GM11168 (cell line): Measurements from ENCODE around the gene B4GALNT4.
"Not testable (repeated sequence)": the region's sequence is repeated elsewhere in the genome, so short reads cannot be mapped to it uniquely, and the experiment has no call there.

ENCODE experiments used
- in situ Hi-C: fragments of 300-500 bp; cut with MboI; formaldehyde crosslinking; loops from one replicate; pipeline ENCODE4 v1.12.0; 2022; ENCODE audit warnings: low sequenced_read_pairs; ENCODE audit not compliant: unreplicated experiment

The B4GALNT4 gene, protein sequence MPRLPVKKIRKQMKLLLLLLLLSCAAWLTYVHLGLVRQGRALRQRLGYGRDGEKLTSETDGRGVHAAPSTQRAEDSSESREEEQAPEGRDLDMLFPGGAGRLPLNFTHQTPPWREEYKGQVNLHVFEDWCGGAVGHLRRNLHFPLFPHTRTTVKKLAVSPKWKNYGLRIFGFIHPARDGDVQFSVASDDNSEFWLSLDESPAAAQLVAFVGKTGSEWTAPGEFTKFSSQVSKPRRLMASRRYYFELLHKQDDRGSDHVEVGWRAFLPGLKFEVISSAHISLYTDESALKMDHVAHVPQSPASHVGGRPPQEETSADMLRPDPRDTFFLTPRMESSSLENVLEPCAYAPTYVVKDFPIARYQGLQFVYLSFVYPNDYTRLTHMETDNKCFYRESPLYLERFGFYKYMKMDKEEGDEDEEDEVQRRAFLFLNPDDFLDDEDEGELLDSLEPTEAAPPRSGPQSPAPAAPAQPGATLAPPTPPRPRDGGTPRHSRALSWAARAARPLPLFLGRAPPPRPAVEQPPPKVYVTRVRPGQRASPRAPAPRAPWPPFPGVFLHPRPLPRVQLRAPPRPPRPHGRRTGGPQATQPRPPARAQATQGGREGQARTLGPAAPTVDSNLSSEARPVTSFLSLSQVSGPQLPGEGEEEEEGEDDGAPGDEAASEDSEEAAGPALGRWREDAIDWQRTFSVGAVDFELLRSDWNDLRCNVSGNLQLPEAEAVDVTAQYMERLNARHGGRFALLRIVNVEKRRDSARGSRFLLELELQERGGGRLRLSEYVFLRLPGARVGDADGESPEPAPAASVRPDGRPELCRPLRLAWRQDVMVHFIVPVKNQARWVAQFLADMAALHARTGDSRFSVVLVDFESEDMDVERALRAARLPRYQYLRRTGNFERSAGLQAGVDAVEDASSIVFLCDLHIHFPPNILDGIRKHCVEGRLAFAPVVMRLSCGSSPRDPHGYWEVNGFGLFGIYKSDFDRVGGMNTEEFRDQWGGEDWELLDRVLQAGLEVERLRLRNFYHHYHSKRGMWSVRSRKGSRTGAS

DNA sequence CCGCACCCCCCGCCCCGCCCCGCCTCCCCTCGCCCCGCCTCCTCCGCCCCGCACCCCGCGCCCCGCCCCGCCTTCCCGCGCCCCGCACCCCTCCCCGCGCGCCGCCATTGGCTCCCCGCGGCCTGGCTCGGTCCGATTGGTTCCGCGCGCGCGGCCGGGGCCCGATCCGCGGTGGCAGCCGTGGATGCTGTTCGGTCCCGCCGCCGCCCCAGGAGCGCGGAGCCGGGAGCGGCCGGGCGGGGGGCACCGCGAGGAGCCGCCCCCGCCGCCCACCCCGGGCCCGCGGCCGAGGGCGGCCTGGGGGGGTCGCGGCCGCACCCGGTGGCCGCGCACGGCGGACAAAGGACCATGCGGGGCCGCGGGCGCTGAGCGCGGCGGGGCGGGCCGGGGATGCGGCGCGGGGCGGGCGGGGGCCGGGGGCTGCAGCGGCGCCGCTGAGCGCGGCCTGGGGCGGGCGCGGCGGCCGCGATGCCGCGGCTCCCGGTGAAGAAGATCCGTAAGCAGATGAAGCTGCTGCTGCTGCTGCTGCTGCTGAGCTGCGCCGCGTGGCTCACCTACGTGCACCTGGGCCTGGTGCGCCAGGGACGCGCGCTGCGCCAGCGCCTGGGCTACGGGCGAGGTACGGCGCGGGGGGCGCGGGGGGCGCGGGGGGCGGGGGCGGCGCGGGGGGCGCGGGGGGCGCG, at the start of gene B4GALNT4:
Gene B4GALNT4 (plus strand): TSS at position 164 of the 683 bp plus-strand sequence. CDS start 305 bp downstream, at position 469.
- in situ Hi-C loops = no loop called here

DNA sequence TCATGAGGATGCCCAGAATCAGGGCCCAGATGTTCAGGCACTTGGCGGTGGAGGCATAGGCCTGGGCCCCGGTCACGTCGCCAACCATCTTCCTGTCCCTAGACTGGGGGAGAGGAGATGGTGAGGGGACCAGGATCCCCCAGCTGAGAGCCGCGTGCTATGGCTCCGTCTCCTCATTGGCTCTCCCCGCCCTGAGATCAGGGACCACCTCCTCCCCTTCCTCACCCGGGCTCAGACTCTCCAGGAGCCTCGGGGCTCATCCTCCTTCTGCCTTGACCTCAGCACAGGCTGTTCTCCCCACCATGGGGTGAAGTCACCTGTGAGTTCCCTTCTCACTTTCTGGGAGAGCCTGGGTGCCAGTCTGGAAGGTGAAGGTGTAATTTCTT, 49.4 kb upstream of the B4GALNT4 start:
- in situ Hi-C loops = not testable (repeated sequence)

DNA sequence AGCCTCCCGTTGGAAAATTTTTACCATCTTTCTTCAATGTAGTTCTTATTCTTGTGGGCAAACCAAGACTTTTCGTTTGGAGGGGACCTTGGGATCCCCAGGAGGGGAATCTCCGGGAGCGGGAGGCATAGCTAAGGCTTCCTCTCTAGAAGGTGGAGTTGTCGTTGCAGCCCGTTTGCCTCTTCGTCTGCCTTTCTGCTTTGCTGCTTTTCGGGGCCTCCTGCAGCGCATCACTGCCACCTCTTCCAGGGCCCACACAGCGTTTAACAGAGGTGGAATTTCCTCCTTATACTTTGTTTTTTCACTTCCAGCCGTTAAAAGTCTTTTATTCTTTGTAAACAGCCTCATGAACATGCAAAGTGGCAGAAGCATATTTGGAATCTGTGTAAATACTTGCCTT, 45.1 kb upstream of the B4GALNT4 start:
- in situ Hi-C loops = no loop called here

DNA sequence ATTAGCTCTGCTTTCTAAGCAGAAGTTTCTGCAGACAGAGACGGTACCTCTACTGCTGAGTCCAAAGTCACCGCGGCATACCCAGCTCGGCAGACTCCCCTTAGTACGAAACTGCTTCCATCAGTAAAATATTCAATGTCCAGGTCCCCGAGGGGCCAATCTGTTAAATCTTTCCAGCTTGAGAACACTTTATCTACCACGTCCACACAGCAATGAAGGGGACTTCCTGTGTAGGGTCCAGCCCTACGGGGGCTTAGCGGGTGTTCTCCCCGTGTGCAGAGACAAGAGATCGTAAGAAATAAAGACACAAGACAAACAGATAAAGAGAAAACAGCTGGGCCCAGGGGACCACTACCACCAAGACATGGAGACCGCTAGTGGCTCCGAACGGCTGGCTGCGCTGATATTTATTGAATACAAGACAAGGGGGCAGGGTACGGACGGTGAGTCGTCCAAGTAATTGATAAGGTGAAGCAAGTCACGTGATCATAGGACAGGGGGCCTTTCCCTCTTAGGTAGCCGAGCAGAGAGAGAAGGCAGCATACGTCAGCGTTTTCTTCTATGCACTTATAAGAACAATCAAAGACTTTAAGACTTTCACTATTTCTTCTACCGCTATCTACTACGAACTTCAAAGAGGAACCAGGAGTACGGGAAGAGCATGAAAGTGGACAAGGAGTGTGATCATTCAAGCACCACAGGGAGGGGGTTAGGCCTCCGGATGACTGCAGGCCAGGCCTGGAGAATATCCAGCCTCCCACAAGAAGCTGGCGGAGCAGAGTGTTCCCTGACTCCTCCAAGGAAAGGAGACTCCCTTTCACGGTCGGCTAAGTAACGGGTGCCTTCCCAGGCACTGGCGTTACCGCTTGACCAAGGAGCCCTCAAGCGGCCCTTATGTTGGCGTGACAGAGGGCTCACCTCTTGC, 44.4 kb upstream of the B4GALNT4 start:
- in situ Hi-C loops = not testable (repeated sequence)

DNA sequence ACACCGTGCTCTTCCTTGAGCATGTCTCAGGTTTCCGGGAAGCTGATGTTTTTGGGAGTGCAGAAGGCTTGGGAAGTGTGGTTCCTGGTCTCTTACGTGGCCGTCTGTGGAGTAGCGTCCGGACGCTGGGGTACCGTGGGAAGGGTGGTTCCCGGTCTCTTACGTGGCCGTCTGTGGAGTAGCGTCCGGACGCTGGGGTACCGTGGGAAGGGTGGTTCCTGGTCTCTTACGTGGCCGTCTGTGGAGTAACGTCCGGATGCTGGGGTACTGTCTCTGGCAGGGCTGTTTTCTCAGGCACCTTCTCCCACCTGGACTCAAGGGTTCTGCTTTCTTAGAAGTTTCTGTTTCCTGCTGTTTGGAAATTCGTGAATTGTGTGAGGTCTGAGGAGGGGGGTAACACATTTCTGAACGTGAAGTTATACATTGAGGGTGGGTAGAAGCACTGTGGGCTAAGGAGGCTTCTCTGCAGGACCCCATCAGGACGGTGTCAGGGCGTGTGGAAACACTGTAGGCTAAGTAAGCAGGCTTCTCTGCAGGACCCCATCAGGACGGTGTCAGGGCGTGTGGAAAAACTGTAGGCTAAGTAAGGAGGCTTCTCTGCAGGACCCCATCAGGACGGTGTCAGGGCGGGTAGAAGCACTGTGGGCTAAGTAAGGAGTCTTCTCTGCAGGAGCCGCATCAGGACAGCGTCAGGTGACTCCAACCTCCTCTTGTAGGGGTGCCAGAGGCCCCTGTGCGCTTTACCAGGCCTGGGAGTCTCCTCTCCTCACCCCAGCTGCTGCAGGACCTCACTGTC, 43.3 kb upstream of the B4GALNT4 start:
- in situ Hi-C loops = no loop called here

DNA sequence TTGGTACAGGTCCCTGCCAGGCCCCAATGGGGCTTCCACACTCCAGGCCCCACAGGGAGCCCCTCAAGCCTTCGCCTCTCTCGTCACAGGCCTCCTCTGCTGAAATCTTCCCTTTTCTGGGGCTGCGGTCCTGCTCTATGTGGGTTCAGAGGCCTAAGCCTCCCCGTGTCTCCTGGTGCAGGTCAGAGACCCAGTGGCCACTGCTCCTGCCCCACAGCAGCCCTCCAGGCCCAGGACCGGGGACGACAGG, 42.8 kb upstream of the B4GALNT4 start:
- in situ Hi-C loops = no loop called here

DNA sequence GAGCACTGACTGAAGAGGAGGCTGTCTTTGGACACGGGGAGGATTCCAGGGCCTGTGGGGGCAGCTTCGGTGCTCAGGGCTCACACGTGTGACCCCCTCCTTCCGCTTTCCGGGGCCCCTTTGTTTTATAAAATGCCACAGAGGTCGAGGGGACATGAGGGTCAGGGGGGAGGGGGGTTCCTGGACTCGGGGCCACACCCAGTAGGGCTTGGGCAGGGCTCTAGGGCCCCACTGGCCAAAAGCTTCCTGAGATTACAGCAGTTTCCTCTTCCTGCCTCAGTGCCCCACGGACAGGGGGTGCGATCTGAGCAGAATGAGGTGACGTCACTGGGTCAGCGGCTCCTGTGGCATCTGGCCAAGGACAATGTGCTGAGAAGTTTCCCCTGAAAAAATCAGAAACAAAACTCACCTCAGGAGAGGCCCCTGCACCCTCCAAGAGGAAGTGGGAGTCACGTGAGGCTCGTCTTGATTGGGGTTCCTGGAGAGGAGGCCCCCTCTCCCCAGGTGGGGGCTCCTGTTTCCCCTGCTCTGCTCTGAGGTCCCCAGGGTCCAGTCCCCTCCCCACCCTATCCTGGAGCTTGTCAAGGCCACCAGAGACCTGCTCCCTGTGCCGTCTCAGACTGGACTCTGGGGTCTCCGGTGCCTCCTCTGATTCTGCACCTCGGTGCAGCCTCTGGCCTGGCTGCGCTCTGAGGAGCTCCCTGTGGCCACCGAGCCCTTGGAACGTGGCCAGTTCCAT, 42.3 kb upstream of the B4GALNT4 start:
- in situ Hi-C loops = no loop called here

DNA sequence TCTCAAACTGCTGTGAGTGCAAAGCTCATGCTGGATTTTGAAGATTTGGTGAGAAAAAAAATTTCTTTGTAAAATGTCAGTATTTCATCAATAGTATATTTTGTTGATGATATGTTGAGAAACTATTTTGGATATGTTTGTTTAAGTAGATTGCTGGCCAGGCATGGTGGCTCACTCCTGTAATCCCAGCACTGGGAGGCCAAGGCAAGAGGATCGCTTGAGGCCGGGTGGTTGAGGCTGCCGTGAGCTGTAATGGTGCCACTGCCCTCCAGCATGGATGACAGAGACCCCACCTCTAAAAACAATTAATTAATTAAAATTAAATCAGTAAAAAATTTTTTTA, 41.7 kb upstream of the B4GALNT4 start:
- in situ Hi-C loops = no loop called here

DNA sequence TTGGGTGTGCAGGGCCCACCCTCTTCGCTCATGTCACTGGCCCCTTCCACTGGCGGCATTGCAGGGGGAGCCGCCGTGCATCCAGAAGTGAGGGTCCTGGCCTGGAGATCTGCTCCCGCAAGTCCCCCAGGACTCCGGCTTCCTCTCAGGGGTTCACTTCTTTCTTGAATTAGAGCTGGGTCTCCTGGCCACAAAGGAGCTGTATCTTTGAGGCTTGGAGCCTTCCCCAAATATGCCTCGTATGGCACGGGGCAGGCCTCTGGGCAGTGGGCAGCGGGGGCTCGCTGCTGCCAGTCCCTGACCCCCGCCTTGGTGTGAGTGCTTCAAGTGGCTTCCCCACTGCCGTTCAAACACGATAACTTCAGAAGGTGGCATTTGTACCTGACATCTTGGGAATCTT, 41.3 kb upstream of the B4GALNT4 start:
- in situ Hi-C loops = no loop called here

DNA sequence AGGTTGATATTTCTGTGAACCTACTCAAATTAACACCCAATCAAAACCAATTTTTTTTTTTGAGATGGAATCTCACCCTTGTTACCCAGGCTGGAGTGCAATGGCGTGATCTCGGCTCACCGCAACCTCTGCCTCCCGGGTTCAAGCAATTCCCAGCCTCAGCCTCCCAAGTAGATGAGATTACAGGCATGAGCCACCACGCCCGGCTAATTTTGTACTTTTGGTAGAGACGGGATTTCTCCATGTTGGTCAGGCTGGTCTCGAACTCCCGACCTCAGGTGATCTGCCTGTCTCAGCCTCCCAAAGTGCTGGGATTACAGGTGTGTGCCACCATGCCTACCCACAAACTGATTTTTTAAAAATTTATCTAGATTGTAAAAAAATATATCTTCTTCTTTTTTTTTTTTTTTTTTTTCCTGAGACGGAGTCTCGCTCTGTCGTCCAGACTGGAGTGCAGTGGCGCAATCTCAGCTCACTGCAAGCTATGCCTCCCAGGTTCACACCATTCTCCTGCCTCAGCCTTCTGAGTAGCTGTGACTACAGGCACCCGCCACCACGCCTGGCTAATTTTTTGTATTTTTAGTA, 40.7 kb upstream of the B4GALNT4 start:
- in situ Hi-C loops = not testable (repeated sequence)

DNA sequence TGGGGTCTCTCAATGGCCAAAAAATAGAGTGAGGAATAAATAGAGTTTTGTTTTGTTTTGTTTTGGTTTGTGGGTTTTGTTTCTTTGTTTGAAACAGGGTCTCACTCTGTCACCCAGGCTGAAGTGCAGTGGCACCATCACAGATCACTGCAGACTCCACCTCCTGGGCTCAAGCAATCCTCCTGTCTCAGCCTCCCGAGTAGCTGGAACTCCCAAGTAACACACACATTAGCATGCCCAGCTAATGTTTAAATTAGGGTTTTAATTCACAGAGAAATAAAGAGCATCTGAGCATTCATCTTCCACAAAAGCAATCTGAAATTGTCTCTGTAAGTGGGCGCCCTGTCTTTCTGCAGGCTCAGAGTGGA, 39.4 kb upstream of the B4GALNT4 start:
- in situ Hi-C loops = no loop called here

DNA sequence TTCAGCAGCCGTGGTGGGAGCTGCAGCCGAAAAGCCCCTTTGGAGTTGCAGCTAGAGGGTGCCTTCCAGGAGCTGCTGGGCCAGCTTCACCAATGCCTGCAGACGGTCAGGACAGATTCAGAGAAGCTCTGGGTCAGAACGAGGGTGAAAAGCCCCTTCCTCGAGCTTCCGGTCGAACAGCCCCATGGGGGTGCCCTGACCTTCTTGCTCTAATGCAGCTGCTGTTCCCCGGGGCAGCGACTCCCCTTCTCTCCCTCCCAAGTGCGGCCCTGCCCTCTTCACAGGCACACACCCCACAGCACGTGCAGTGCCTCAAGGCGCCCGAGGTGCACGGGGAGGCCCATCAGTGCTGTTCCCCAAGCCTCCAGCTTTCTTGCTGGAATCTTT, 39.0 kb upstream of the B4GALNT4 start:
- in situ Hi-C loops = no loop called here

DNA sequence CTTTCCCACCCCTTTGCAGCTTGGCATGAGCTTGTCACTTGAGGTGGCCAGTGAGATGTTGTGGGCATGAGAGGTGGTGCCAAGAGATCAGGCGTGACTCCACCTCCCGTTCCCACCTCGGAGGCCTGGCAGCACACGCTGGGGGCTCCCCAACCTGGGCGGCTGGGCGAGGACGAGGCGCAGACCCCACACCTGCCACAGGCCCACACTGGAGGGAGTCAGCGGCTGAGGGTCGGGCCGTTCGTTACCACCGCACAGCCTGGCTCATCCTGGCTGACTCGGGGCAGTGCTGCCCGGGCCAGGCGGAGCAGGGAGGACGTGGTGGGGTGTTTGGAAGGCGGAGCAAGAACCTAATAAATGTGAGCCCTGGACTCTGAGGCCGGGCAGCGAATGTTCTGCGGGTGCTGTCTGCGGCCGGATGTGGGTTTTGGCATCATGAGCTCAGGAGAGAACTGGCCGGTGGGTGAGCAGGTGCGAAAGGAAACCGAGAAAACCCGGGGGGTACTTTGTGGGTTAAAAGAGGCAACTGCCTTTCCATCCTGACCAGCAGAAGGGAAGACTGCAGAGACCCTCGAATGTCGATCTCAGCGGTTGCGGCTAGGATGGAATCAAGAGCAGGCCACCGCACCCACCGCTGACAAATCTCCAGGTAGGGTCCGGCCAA, 38.5 kb upstream of the B4GALNT4 start:
- in situ Hi-C loops = no loop called here

DNA sequence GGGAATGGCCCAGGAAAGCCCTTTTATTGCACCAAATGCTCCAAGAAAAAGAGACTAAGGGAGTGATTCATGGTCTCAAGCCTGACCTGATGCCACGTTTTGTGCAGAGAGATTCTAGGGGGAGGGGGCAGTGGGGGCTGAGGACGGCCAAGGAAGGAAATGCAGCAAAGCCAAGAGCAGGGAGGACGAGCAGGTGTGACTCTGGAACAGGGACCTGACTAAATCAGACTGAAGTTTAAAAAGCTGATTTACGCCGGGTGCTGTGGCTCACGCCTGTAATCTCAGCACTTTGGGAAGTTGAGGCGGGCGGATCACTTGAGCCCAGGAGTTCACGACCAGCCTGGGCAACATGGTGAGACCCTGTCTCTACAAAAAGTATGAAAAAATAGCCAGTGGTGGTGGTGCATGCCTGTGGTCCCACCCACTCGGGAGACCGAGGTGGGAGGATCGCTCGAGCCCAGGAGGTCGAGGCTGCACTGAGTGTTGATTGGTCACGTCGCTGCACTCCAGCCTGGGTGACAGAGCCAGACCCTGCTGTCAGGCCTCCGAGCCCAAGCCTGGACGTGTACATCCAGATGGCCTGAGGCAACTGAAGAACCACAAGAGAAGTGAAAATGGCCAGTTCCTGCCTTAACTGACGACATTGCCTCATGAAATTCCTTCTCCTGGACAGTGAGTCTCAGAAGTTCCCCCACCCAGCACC, 37.8 kb upstream of the B4GALNT4 start:
- in situ Hi-C loops = no loop called here

DNA sequence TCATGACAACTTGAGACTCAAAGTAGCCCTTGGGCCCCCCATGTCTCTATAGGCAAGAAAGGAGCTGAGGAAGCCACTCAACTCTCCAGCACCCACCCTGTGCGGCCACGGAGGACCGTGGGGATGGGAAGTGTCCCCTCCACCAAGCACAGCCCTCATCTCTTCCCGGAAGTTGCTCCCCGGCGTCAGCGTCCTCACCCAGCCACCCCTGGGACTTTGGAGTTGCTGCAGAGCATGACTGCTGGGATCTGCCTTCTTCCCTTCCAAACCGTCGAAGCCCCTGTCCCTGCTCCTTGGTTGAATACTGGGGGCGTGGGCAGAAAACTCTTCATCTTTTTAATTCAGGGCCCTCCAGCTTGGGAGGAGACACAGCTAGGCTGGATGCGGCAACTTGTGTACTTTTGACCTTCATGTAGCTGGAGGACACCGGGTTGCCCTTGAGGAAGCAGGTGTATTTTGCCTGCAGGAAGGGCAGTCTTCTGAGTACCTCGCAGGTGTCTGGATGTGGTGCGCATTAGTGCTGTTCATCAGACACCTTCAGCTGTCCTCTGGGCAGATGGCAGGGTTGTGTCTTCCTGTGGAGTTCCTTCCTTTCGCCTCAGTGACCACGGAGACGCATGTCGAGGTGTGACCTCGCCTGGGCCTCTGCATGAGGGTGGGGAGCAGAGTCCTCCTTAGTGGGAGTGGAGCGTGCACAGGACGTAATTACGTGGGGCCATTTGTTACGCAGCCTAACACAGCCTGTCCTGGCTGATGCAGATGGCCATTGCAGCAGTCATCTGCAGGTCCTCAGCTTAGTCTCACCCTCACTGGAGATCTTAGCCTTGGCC, 36.4 kb upstream of the B4GALNT4 start:
- in situ Hi-C loops = no loop called here

DNA sequence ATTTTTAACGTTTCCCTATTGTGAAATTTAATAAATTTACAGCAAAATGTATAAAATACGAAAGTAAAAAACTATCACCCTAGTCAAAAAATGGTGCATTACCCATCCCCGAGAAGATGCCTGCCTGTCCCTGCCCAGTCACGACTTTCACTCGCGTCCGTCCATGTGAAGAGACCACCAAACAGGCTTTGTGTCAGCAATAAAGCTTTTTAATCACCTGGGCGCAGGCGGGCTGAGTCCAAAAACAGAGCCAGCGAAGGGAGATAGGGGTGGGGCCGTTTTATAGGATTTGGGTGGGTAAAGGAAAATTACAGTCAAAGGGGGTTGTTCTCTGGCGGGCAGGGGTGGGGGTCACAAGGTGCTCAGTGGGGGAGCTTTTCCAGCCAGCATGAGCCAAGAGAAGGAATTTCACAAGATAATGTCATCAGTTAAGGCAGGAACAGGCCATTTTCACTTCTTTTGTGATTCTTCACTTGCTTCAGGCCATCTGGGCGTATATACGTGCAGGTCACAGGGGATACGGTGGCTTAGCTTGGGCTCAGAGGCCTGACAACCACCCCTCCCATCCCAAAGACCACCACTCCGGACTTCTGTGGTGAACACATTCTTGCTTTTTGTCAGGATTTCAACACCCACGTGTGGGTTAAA, 35.6 kb upstream of the B4GALNT4 start:
- in situ Hi-C loops = not testable (repeated sequence)
